ENCODE data around the gene FANCI. TPM values are rescaled to one million over a fixed set of nuclear protein-coding genes. Genes with fewer than 3 reads are reported as not detected.

Gene FANCI
- total and polyA plus RNA-seq, 2 experiments from 2014 or later = 63.6 to 66.8 TPM

- TF ChIP-seq, protein P1, sequence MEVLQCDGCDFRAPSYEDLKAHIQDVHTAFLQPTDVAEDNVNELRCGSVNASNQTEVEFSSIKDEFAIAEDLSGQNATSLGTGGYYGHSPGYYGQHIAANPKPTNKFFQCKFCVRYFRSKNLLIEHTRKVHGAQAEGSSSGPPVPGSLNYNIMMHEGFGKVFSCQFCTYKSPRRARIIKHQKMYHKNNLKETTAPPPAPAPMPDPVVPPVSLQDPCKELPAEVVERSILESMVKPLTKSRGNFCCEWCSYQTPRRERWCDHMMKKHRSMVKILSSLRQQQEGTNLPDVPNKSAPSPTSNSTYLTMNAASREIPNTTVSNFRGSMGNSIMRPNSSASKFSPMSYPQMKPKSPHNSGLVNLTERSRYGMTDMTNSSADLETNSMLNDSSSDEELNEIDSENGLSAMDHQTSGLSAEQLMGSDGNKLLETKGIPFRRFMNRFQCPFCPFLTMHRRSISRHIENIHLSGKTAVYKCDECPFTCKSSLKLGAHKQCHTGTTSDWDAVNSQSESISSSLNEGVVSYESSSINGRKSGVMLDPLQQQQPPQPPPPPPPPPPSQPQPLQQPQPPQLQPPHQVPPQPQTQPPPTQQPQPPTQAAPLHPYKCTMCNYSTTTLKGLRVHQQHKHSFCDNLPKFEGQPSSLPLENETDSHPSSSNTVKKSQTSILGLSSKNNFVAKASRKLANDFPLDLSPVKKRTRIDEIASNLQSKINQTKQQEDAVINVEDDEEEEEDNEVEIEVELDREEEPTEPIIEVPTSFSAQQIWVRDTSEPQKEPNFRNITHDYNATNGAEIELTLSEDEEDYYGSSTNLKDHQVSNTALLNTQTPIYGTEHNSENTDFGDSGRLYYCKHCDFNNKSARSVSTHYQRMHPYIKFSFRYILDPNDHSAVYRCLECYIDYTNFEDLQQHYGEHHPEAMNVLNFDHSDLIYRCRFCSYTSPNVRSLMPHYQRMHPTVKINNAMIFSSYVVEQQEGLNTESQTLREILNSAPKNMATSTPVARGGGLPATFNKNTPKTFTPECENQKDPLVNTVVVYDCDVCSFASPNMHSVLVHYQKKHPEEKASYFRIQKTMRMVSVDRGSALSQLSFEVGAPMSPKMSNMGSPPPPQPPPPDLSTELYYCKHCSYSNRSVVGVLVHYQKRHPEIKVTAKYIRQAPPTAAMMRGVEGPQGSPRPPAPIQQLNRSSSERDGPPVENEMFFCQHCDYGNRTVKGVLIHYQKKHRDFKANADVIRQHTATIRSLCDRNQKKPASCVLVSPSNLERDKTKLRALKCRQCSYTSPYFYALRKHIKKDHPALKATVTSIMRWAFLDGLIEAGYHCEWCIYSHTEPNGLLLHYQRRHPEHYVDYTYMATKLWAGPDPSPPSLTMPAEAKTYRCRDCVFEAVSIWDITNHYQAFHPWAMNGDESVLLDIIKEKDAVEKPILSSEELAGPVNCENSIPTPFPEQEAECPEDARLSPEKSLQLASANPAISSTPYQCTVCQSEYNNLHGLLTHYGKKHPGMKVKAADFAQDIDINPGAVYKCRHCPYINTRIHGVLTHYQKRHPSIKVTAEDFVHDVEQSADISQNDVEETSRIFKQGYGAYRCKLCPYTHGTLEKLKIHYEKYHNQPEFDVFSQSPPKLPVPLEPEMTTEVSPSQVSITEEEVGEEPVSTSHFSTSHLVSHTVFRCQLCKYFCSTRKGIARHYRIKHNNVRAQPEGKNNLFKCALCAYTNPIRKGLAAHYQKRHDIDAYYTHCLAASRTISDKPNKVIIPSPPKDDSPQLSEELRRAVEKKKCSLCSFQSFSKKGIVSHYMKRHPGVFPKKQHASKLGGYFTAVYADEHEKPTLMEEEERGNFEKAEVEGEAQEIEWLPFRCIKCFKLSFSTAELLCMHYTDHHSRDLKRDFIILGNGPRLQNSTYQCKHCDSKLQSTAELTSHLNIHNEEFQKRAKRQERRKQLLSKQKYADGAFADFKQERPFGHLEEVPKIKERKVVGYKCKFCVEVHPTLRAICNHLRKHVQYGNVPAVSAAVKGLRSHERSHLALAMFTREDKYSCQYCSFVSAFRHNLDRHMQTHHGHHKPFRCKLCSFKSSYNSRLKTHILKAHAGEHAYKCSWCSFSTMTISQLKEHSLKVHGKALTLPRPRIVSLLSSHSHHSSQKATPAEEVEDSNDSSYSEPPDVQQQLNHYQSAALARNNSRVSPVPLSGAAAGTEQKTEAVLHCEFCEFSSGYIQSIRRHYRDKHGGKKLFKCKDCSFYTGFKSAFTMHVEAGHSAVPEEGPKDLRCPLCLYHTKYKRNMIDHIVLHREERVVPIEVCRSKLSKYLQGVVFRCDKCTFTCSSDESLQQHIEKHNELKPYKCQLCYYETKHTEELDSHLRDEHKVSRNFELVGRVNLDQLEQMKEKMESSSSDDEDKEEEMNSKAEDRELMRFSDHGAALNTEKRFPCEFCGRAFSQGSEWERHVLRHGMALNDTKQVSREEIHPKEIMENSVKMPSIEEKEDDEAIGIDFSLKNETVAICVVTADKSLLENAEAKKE (CRISPR knock-in tag; IDR thresholded peaks at IDR 0.05) = no peak
- no peak for TF ChIP-seq ZNF114 (CRISPR knock-in tag; IDR thresholded peaks at IDR 0.05)
- TF ChIP-seq EZH2phosphoT487 (IDR thresholded peaks at IDR 0.05; ENCODE audit: unreplicated experiment) = no peak
Observed at GRCh38 chr15:89282631-89283030, 38.9 kb downstream of the FANCI start (continued).

DNA sequence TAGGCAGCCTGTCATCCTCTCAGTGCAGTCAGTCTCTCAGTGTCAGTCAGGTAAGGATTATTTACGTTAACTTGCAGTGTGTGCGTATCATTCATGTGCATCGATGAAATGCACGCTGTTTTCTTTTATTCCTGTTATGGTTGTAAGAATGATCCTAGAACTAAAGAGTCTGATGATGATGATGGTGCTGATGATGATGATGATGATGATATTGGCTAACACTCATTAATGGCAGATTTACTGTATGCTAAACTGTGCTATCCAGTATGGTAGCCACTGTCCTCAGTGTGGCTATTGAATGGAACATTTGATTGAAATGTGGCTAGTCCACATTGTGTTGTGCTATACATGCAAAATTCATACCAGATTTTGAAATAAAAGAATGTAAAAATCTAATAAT is 39.4 kb downstream of the FANCI start:
- Histone ChIP-seq H3K27me3 (ENCODE audit: insufficient read depth) (no peaks in the 10 kb centered on the region), H3K4me2 (no peak overlapping the region), H3K36me3 (ENCODE audit: insufficient read depth) (peaks cover 66% of the 10 kb centered on the region; the same call in 1 of the 2 replicates), H3K9me2 (ENCODE audit: insufficient read depth) (no peaks in the 10 kb centered on the region), H3K27ac (ENCODE audit: low read depth) (no peak overlapping the region), H3K4me1 (ENCODE audit: insufficient read depth) (no peaks in the 10 kb centered on the region), H3K4me3 (no peak overlapping the region), H2AFZ (no peak overlapping the region), H3K79me2 (replicated peaks; ENCODE audit: insufficient read depth) (no peaks in the 10 kb centered on the region), H4K20me1 (replicated peaks; ENCODE audit: insufficient read depth) (peaks cover 5% of the 10 kb centered on the region), H3F3A (replicated peaks; ENCODE audit: low read depth) (no peaks in the 10 kb centered on the region)
- Mint-ChIP-seq H3K4me1 (no peaks in the 10 kb centered on the region), H3K27me3 (ENCODE audit: insufficient read depth, low read depth, poor library complexity) (no peaks in the 10 kb centered on the region), H3K36me3 (ENCODE audit: low read depth) (peaks cover 73% of the 10 kb centered on the region), H3K4me3 (no peak overlapping the region), H3K9me3 (no peaks in the 10 kb centered on the region), H3K27ac (no peak overlapping the region)
- no peak for DNase-seq (ENCODE audit: low spot score)
- ATAC-seq = no peak
- TF ChIP-seq NANOG (IDR thresholded peaks at IDR 0.05; ENCODE audit: borderline replicate concordance) = no peak
- TF ChIP-seq CREB1 (CRISPR knock-in tag; IDR thresholded peaks at IDR 0.05; ENCODE audit: low read depth) = no peak
- TF ChIP-seq, protein P2, sequence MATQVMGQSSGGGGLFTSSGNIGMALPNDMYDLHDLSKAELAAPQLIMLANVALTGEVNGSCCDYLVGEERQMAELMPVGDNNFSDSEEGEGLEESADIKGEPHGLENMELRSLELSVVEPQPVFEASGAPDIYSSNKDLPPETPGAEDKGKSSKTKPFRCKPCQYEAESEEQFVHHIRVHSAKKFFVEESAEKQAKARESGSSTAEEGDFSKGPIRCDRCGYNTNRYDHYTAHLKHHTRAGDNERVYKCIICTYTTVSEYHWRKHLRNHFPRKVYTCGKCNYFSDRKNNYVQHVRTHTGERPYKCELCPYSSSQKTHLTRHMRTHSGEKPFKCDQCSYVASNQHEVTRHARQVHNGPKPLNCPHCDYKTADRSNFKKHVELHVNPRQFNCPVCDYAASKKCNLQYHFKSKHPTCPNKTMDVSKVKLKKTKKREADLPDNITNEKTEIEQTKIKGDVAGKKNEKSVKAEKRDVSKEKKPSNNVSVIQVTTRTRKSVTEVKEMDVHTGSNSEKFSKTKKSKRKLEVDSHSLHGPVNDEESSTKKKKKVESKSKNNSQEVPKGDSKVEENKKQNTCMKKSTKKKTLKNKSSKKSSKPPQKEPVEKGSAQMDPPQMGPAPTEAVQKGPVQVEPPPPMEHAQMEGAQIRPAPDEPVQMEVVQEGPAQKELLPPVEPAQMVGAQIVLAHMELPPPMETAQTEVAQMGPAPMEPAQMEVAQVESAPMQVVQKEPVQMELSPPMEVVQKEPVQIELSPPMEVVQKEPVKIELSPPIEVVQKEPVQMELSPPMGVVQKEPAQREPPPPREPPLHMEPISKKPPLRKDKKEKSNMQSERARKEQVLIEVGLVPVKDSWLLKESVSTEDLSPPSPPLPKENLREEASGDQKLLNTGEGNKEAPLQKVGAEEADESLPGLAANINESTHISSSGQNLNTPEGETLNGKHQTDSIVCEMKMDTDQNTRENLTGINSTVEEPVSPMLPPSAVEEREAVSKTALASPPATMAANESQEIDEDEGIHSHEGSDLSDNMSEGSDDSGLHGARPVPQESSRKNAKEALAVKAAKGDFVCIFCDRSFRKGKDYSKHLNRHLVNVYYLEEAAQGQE (IDR thresholded peaks at IDR 0.05; ENCODE audit: unreplicated experiment) = no peak
- TF ChIP-seq POLR2AphosphoS5 (IDR thresholded peaks at IDR 0.05; ENCODE audit: low read depth) = no peak
- TF ChIP-seq EZH2 (IDR thresholded peaks at IDR 0.05; ENCODE audit: low read depth, unreplicated experiment) = no peak
- TF ChIP-seq, protein P3, sequence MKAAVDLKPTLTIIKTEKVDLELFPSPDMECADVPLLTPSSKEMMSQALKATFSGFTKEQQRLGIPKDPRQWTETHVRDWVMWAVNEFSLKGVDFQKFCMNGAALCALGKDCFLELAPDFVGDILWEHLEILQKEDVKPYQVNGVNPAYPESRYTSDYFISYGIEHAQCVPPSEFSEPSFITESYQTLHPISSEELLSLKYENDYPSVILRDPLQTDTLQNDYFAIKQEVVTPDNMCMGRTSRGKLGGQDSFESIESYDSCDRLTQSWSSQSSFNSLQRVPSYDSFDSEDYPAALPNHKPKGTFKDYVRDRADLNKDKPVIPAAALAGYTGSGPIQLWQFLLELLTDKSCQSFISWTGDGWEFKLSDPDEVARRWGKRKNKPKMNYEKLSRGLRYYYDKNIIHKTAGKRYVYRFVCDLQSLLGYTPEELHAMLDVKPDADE (IDR thresholded peaks at IDR 0.05) = no peak

All from GM23338 (cell line).